LNCAP (cell line): ENCODE measurements around the gene TCAIM.

Experiments used
- CTCF ChIP-seq: fragments of 450-650 bp; IDR thresholded peaks from 2 replicates; pipeline ENCODE4 v1.5.1; 2017; ENCODE audit warnings: mild to moderate bottlenecking

Gene TCAIM

DNA sequence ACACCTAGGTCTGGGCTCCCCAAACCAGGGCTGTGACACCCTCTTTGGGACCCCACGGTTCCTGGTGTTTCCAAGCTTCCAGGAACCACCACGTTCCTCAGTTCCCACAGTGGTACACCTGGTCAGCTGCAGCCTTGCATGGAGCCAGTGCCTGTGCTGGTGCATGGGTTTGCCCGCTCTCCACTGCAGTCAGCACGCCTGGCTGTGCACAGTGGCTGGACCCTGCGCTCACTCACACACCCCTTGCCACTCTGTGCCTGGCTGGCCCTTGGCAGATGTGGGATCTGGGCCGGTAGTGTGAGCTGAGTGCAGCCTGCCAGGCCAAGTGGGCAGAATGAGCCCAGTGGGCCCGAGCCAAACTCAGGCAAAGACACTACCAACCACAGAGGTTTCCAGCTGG, 48.8 kb downstream of the TCAIM start:
- TF ChIP-seq CTCF: no peak

GRCh38 chr3:44392489-44392888, 53.9 kb downstream of the TCAIM start:
- TF ChIP-seq CTCF: no peak

DNA sequence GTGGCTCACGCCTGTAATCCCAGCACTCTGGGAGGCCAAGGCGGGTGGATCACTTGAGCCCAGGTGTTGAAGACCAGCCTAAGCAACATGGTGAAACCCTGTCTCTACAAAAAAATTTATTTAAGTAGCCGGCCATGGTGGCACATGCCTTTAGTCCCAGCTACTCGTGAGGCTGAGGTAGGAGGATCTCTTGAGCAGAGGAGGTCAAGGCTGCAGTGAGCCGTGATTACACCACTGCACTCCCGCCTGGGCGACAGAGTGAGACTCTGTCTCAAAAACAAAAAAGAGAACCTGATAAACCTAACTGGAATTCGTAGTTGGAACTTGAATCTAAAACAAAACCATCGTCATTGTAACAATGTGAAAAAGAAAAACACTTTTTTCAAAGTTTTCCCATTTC, 57.1 kb downstream of the TCAIM start:
- TF ChIP-seq CTCF: no peak

GRCh38 chr3:44396200-44397171, 57.9 kb downstream of the TCAIM start:
- TF ChIP-seq CTCF: no peak

GRCh38 chr3:44398853-44399252, 60.3 kb downstream of the TCAIM start:
- TF ChIP-seq CTCF: no peak

GRCh38 chr3:44400771-44401170, 62.2 kb downstream of the TCAIM start:
- TF ChIP-seq CTCF: no peak

DNA sequence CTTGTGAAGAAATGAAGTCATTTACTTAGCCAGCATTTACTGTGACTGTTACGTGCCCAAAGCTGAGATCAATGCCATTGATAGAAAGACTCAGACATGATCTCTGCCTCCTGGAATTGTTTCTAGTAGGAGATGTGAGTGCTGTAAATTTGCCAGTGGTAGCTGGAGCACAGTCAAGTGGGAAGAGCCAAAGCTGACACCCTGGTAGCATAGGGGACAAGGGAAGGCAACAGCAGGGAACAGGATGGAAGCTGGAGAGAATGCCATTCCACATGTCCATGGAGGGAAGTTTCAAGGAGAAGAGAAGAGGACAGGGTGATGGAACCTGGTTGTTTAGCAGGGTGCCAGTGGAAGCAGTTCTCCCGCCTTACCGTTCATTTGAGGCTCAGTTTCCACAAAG, 64.0 kb downstream of the TCAIM start:
- TF ChIP-seq CTCF: no peak
